HepG2 (cell line): ENCODE results near the gene RPS4Y1. TPM values are rescaled to one million over a fixed set of nuclear protein-coding genes. Genes with fewer than 3 reads are reported as not detected.

Experiments
- ATAC-seq: fragments of 200-7000 bp; cut with Tn5 transposase; 3 replicates; pipeline ENCODE4 v1.9.1; 2020; ENCODE audit warnings: mild to moderate bottlenecking, moderate library complexity
- BruUV-seq: library from RNA; stranded (reverse); fragments of 400-500 nt; replicated peaks from 2 replicates; lab custom pipeline; 2021; lab: Mats Ljungman, UMichigan
- CTCF ChIA-PET: fragments of 300-600 bp; formaldehyde crosslinking; extraction: SDS; loops from one replicate; lab custom pipeline; 2021; ENCODE audit warnings: low total read pairs, inconsistent platforms, low intra/inter-chr PET ratio; lab: Yijun Ruan, JAX
- POLR2A ChIA-PET: fragments of 350-600 bp; sonication (Branson Sonifier 250); formaldehyde crosslinking; loops from one replicate; lab custom pipeline; 2020; ENCODE audit warnings: antibody characterized with exemption, inconsistent platforms; lab: Yijun Ruan, JAX
- DNase-seq: peaks from one replicate; pipeline ENCODE4 v3.0.0-alpha.2; 2015; ENCODE audit warnings: low spot score
- FAIRE-seq: peaks from 3 replicates; lab custom pipeline; 2011; peaks lifted over from hg19 to GRCh38; lab: Jason Lieb, UNC
- H2AFZ ChIP-seq: one replicate; pipeline ENCODE4 v1.6.1; 2011; ENCODE audit warnings: low read length, inconsistent platforms
- H3K27ac ChIP-seq: fragments of 300-600 bp; 3 replicates; pipeline ENCODE4 v1.8.0; 2011; ENCODE audit warnings: mixed run types, mild to moderate bottlenecking, mixed read lengths, low read length, inconsistent platforms; ENCODE audit not compliant: insufficient read depth; ENCODE audit errors: extremely low read length
- H3K27me3 ChIP-seq, 2 experiments: fragments of 200-600 bp in 1 of 2; 2 replicates in 1 of 2; 3 replicates in 1 of 2; pipeline versions ENCODE4 v1.6.0 to v1.8.0; 2011; ENCODE audit warnings: low read length in 2 of 2, mild to moderate bottlenecking in 2 of 2, moderate library complexity in 2 of 2, inconsistent platforms in 1 of 2; ENCODE audit not compliant: insufficient read depth in 2 of 2, control insufficient read depth in 1 of 2
- H3K36me3 ChIP-seq, 2 experiments: fragments of 200-600 bp in 1 of 2; replicated peaks in 1 of 2; 2 replicates in 1 of 2; 3 replicates in 1 of 2; pipeline versions ENCODE4 v1.5.1 to v1.8.0; 2011; ENCODE audit warnings: low read length in 2 of 2, inconsistent platforms in 1 of 2; ENCODE audit not compliant: insufficient read depth in 2 of 2, control insufficient read depth in 1 of 2
- H3K4me1 ChIP-seq: 2 replicates; pipeline ENCODE4 v1.5.1; 2012; ENCODE audit warnings: low read length, inconsistent platforms; ENCODE audit not compliant: insufficient read depth
- H3K4me2 ChIP-seq: 2 replicates; pipeline ENCODE4 v1.6.0; 2011; ENCODE audit warnings: low read depth, low read length, inconsistent platforms
- H3K4me3 ChIP-seq, 3 experiments: fragments of 200-600 bp in 1 of 3; sonication (generic), shearing (Covaris generic) in 1 of 3; replicated peaks in 1 of 3; 2 replicates each; pipeline ENCODE4 v1.5.1; 2011 to 2016; ENCODE audit warnings: low read length in 3 of 3, inconsistent platforms in 2 of 3, low read depth in 2 of 3, mild to moderate bottlenecking in 2 of 3, control low read depth in 1 of 3, mixed read lengths in 1 of 3; ENCODE audit not compliant: insufficient read depth in 1 of 3
- H3K79me2 ChIP-seq: one replicate; pipeline ENCODE4 v1.6.1; 2011; ENCODE audit warnings: low read length, inconsistent platforms; ENCODE audit not compliant: insufficient read depth
- H3K9ac ChIP-seq: 2 replicates; pipeline ENCODE4 v1.6.0; 2011; ENCODE audit warnings: mild to moderate bottlenecking, low read depth, low read length, inconsistent platforms; ENCODE audit not compliant: insufficient read depth
- H3K9me3 ChIP-seq: 2 replicates; pipeline ENCODE4 v1.5.1; 2012; ENCODE audit warnings: mild to moderate bottlenecking, low read length
- H4K20me1 ChIP-seq: 2 replicates; pipeline ENCODE4 v1.6.0; 2011; ENCODE audit warnings: inconsistent platforms, mild to moderate bottlenecking, low read length, moderate library complexity; ENCODE audit not compliant: insufficient read depth
- EP300 ChIP-seq, 3 experiments: sonication (generic) in 1 of 3; formaldehyde crosslinking in 1 of 3; IDR thresholded peaks; 2 replicates each; pipeline versions ENCODE4 v1.5.1 to v1.6.1; 2011 to 2020; ENCODE audit warnings: low read depth in 2 of 3, low read length in 2 of 3, borderline replicate concordance in 1 of 3, improper control_type of control experiment in 1 of 3, mild to moderate bottlenecking in 1 of 3, missing genetic modification reagents in 1 of 3, moderate library complexity in 1 of 3
- FOSL1 ChIP-seq: sonication (generic); formaldehyde crosslinking; IDR thresholded peaks from 2 replicates; pipeline ENCODE4 v1.9.0; 2021; ENCODE audit warnings: missing genetic modification reagents, borderline replicate concordance
- FOSL2 ChIP-seq: sonication (generic); formaldehyde crosslinking; IDR thresholded peaks from 2 replicates; pipeline ENCODE4 v1.4.0; 2020; ENCODE audit warnings: missing genetic modification reagents
- GPN1 ChIP-seq: sonication (generic); formaldehyde crosslinking; IDR thresholded peaks from 2 replicates; pipeline ENCODE4 v1.5.1; 2020; ENCODE audit warnings: missing genetic modification reagents, borderline replicate concordance
- HNF4A ChIP-seq: sonication (generic); formaldehyde crosslinking; IDR thresholded peaks from 2 replicates; pipeline ENCODE4 v1.4.0; 2020; ENCODE audit warnings: missing genetic modification reagents
- HNRNPUL1 ChIP-seq: fragments of 200-400 bp; formaldehyde crosslinking; IDR thresholded peaks from 2 replicates; pipeline ENCODE4 v1.6.1; 2017; ENCODE audit warnings: low read depth, mild to moderate bottlenecking, low read length, moderate library complexity
- MEF2D ChIP-seq: sonication (generic); formaldehyde crosslinking; IDR thresholded peaks from 2 replicates; pipeline ENCODE4 v1.5.1; 2020; ENCODE audit warnings: mild to moderate bottlenecking, missing genetic modification reagents
- SP2 ChIP-seq: sonication (generic); formaldehyde crosslinking; IDR thresholded peaks from 2 replicates; pipeline ENCODE4 v1.5.1; 2020; ENCODE audit warnings: mild to moderate bottlenecking, missing genetic modification reagents
- SRSF1 ChIP-seq: fragments of 200-400 bp; formaldehyde crosslinking; optimal IDR thresholded peaks from 2 replicates; pipeline ENCODE3; 2017; ENCODE audit warnings: mild to moderate bottlenecking, low read depth, low read length, moderate library complexity
- TBX2 ChIP-seq: sonication (generic); formaldehyde crosslinking; IDR thresholded peaks from 2 replicates; pipeline ENCODE4 v1.5.0; 2020; ENCODE audit warnings: missing genetic modification reagents, mild to moderate bottlenecking, borderline replicate concordance
- ZNF253 ChIP-seq: sonication (generic); formaldehyde crosslinking; IDR thresholded peaks from 2 replicates; pipeline ENCODE4 v1.8.0; 2022; ENCODE audit warnings: mild to moderate bottlenecking, missing genetic modification reagents, borderline replicate concordance
- ZNF605 ChIP-seq: sonication (generic); formaldehyde crosslinking; IDR thresholded peaks from 2 replicates; pipeline ENCODE4 v1.8.0; 2022; ENCODE audit warnings: mild to moderate bottlenecking, missing genetic modification reagents
- ZNF7 ChIP-seq: IDR thresholded peaks from 2 replicates; pipeline ENCODE4 v1.6.1; 2016; ENCODE audit warnings: missing biosample characterization, missing genetic modification reagents
- WGBS: methylation state at CpG from one replicate; pipeline ENCODE4 v1.1.6; 2017; ENCODE audit warnings: low lambda C conversion rate; 5-methylcytosine and 5-hydroxymethylcytosine counted together
- in situ Hi-C: cut with HindIII; loops from 2 replicates; pipeline ENCODE4 v1.10.0; 2017; ENCODE audit warnings: low pct_unique_long_range_greater_than_20kb; ENCODE audit not compliant: extremely low pct_ligation_motif_present
- intact Hi-C: fragments of 100-400 bp; cut with micrococcal nuclease; formaldehyde crosslinking; loops from one replicate; pipeline ENCODE4 v1.10.0; 2022; ENCODE audit not compliant: unreplicated experiment
- polyA plus RNA-seq, 8 experiments: library from polyadenylated mRNA; depleted of rRNA in 3 of 8; stranded (reverse) in 7 of 8; unstranded in 1 of 8; fragments of >200 nt; fragmentation: Illumina TruSeq in 4 of 8; extraction: Trizol in 4 of 8; gene quantifications; 2 replicates each; pipeline versions ENCODE4 v1.2.1 to v1.2.3, GENCODE V29; 2011 to 2016; ENCODE audit warnings: low read depth in 4 of 8, missing spikeins in 1 of 8, mixed read lengths in 1 of 8; ENCODE audit not compliant: insufficient read depth in 1 of 8
- total RNA-seq, 5 experiments: library from RNA; depleted of rRNA; stranded (reverse); fragments of >200 nt; fragmentation: Illumina TruSeq; extraction: Trizol; gene quantifications; 2 replicates each; pipeline ENCODE4 v1.2.3, GENCODE V29; 2016; ENCODE audit warnings: low read depth in 1 of 5
- TF ChIP-seq, protein P1 (sequence below): sonication (generic); formaldehyde crosslinking; IDR thresholded peaks from 2 replicates; pipeline ENCODE4 v1.5.0; 2020; ENCODE audit warnings: mild to moderate bottlenecking, missing genetic modification reagents, borderline replicate concordance
- TF ChIP-seq, protein P2 (sequence below): sonication (generic); formaldehyde crosslinking; IDR thresholded peaks from 2 replicates; pipeline ENCODE4 v1.4.0; 2020; ENCODE audit warnings: missing genetic modification reagents

The RPS4Y1 gene
- total and polyA plus RNA-seq, 2 of the 13 experiments (the other 11 are each of a cell fraction or from before 2014, with no cell fraction given): 461 to 1,080 TPM

GRCh38 chrY:2824471-2824870, 16.9 kb upstream of the RPS4Y1 start:
- H3K4me2 ChIP-seq: peak overlapping the region; percentile 32
- H3K4me3 ChIP-seq: no peak overlapping the region
- ChIA-PET CTCF (no interaction called here), POLR2A (no interaction called here)
- no peaks in the 10 kb centered on the region for H3K27me3 ChIP-seq
- in situ Hi-C loops (no loop called here), intact Hi-C loops (no loop called here)
- H3K79me2 ChIP-seq: no peaks in the 10 kb centered on the region
- ATAC-seq: peak; percentile 83
- BruUV-seq: no TSS peak
- DNase-seq: peak; percentile 86
- no peaks in the 10 kb centered on the region for H3K9me3 ChIP-seq
- peak overlapping the region; percentile 65 for H3K27ac ChIP-seq
- H3K4me1 ChIP-seq: peaks cover 83% of the 10 kb centered on the region
- no peaks in the 10 kb centered on the region for H4K20me1 ChIP-seq
- no peaks in the 10 kb centered on the region for H3K36me3 ChIP-seq
- no peak overlapping the region for H2AFZ ChIP-seq
- 0% methylated on average over 1 of the region's 3 CpGs for WGBS
- 0 out of 2 replicates have a peak overlapping the region, but pooled peaks have one; percentile 15 for H3K9ac ChIP-seq
- peak; percentile 50 for FAIRE-seq
- TF ChIP-seq HNRNPUL1 (no peak), SRSF1 (no peak), ZNF7 (no peak), ZNF253 (CRISPR knock-in tag) (no peak), SP2 (no peak), MEF2D (CRISPR knock-in tag) (no peak), EP300 (IDR thresholded peaks at IDR 0.05; ENCODE audit: low read depth in 2 of 2, low read length in 2 of 2) (peak; percentile 38 to 75; a peak in 3 of 4 replicates), EP300 (CRISPR knock-in tag; IDR thresholded peaks at IDR 0.05; ENCODE audit: borderline replicate concordance) (no peak), GPN1 (CRISPR knock-in tag) (no peak), FOSL1 (peak; percentile 65; the same call in 1 of the 2 replicates), HNF4A (CRISPR knock-in tag) (peak; percentile 51), ZNF605 (no peak), TBX2 (CRISPR knock-in tag) (no peak), FOSL2 (CRISPR knock-in tag) (no peak)
- TF ChIP-seq, protein P1, sequence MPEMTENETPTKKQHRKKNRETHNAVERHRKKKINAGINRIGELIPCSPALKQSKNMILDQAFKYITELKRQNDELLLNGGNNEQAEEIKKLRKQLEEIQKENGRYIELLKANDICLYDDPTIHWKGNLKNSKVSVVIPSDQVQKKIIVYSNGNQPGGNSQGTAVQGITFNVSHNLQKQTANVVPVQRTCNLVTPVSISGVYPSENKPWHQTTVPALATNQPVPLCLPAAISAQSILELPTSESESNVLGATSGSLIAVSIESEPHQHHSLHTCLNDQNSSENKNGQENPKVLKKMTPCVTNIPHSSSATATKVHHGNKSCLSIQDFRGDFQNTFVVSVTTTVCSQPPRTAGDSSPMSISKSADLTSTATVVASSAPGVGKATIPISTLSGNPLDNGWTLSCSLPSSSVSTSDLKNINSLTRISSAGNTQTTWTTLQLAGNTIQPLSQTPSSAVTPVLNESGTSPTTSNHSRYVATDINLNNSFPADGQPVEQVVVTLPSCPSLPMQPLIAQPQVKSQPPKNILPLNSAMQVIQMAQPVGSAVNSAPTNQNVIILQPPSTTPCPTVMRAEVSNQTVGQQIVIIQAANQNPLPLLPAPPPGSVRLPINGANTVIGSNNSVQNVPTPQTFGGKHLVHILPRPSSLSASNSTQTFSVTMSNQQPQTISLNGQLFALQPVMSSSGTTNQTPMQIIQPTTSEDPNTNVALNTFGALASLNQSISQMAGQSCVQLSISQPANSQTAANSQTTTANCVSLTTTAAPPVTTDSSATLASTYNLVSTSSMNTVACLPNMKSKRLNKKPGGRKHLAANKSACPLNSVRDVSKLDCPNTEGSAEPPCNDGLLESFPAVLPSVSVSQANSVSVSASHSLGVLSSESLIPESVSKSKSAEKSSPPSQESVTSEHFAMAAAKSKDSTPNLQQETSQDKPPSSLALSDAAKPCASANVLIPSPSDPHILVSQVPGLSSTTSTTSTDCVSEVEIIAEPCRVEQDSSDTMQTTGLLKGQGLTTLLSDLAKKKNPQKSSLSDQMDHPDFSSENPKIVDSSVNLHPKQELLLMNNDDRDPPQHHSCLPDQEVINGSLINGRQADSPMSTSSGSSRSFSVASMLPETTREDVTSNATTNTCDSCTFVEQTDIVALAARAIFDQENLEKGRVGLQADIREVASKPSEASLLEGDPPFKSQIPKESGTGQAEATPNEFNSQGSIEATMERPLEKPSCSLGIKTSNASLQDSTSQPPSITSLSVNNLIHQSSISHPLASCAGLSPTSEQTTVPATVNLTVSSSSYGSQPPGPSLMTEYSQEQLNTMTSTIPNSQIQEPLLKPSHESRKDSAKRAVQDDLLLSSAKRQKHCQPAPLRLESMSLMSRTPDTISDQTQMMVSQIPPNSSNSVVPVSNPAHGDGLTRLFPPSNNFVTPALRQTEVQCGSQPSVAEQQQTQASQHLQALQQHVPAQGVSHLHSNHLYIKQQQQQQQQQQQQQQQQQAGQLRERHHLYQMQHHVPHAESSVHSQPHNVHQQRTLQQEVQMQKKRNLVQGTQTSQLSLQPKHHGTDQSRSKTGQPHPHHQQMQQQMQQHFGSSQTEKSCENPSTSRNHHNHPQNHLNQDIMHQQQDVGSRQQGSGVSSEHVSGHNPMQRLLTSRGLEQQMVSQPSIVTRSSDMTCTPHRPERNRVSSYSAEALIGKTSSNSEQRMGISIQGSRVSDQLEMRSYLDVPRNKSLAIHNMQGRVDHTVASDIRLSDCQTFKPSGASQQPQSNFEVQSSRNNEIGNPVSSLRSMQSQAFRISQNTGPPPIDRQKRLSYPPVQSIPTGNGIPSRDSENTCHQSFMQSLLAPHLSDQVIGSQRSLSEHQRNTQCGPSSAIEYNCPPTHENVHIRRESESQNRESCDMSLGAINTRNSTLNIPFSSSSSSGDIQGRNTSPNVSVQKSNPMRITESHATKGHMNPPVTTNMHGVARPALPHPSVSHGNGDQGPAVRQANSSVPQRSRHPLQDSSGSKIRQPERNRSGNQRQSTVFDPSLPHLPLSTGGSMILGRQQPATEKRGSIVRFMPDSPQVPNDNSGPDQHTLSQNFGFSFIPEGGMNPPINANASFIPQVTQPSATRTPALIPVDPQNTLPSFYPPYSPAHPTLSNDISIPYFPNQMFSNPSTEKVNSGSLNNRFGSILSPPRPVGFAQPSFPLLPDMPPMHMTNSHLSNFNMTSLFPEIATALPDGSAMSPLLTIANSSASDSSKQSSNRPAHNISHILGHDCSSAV (CRISPR knock-in tag): no peak
- TF ChIP-seq, protein P2, sequence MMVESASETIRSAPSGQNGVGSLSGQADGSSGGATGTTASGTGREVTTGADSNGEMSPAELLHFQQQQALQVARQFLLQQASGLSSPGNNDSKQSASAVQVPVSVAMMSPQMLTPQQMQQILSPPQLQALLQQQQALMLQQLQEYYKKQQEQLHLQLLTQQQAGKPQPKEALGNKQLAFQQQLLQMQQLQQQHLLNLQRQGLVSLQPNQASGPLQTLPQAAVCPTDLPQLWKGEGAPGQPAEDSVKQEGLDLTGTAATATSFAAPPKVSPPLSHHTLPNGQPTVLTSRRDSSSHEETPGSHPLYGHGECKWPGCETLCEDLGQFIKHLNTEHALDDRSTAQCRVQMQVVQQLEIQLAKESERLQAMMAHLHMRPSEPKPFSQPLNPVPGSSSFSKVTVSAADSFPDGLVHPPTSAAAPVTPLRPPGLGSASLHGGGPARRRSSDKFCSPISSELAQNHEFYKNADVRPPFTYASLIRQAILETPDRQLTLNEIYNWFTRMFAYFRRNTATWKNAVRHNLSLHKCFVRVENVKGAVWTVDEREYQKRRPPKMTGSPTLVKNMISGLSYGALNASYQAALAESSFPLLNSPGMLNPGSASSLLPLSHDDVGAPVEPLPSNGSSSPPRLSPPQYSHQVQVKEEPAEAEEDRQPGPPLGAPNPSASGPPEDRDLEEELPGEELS: peak; percentile 47; the same call in 1 of the 2 replicates
